OCI-LY3 (cell line): ENCODE results near the gene SULT1A3.
A peak's percentile ranks its signal among the peaks of the same experiment; 100 is the strongest.

Experiments used
- H2AFZ ChIP-seq: fragments of 200-600, 300-600 bp; shearing (Covaris generic); 2 replicates; pipeline ENCODE4 v1.6.0; 2014; ENCODE audit warnings: antibody characterized with exemption, low read depth, low read length
- H3K27ac ChIP-seq: fragments of 200-600, 300-600 bp; sonication (generic); 2 replicates; pipeline ENCODE4 v1.5.1; 2014; ENCODE audit warnings: mild to moderate bottlenecking, low read length, moderate library complexity, mixed read lengths
- H3K27me3 ChIP-seq: fragments of 200-600, 300-600 bp; sonication (generic); 2 replicates; pipeline ENCODE4 v1.6.1; 2014; ENCODE audit warnings: low read depth, low read length, mixed read lengths
- H3K36me3 ChIP-seq: fragments of 200-600, 300-600 bp; sonication (generic); replicated peaks from 2 replicates; pipeline ENCODE3; 2014; ENCODE audit warnings: low read depth, low read length, mixed read lengths
- H3K4me1 ChIP-seq: fragments of 300-600, 200-600 bp; sonication (generic); 2 replicates; pipeline ENCODE4 v1.6.1; 2014; ENCODE audit warnings: low read length, mixed read lengths
- H3K4me2 ChIP-seq: fragments of 200-600, 300-600 bp; sonication (generic); 2 replicates; pipeline ENCODE4 v1.6.1; 2014; ENCODE audit warnings: low read length, mixed read lengths
- H3K4me3 ChIP-seq: fragments of 300-600, 200-600 bp; sonication (generic); 2 replicates; pipeline ENCODE4 v1.5.1; 2014; ENCODE audit warnings: antibody characterized with exemption, mild to moderate bottlenecking, low read length, moderate library complexity
- H3K79me2 ChIP-seq: fragments of 300-600, 200-600 bp; shearing (Covaris generic); 2 replicates; pipeline ENCODE4 v1.6.1; 2014; ENCODE audit warnings: mild to moderate bottlenecking, low read length, mixed read lengths
- H3K9ac ChIP-seq: fragments of 300-600, 200-600 bp; shearing (Covaris generic); 2 replicates; pipeline ENCODE4 v1.6.0; 2014; ENCODE audit warnings: mild to moderate bottlenecking, low read length, moderate library complexity
- H3K9me3 ChIP-seq: fragments of 200-600, 300-600 bp; shearing (Covaris generic); 2 replicates; pipeline ENCODE4 v1.6.1; 2014; ENCODE audit warnings: low read length, mixed read lengths; ENCODE audit not compliant: insufficient read depth
- H4K20me1 ChIP-seq: fragments of 200-600, 300-600 bp; sonication (generic); 2 replicates; pipeline ENCODE4 v1.6.1; 2016; ENCODE audit warnings: low read length, mixed read lengths; ENCODE audit not compliant: insufficient read depth
- EZH2phosphoT487 ChIP-seq: fragments of 200-600 bp; shearing (Covaris generic); IDR thresholded peaks from 2 replicates; pipeline ENCODE4 v1.6.1; 2018; ENCODE audit warnings: antibody characterized with exemption, mixed run types, low read depth
- TF ChIP-seq, protein P1 (sequence below): fragments of 200-600, 300-600 bp; sonication (generic); IDR thresholded peaks from 2 replicates; pipeline ENCODE4 v1.5.1; 2014; ENCODE audit warnings: antibody characterized with exemption, low read length, low read depth

SULT1A3 gene

DNA sequence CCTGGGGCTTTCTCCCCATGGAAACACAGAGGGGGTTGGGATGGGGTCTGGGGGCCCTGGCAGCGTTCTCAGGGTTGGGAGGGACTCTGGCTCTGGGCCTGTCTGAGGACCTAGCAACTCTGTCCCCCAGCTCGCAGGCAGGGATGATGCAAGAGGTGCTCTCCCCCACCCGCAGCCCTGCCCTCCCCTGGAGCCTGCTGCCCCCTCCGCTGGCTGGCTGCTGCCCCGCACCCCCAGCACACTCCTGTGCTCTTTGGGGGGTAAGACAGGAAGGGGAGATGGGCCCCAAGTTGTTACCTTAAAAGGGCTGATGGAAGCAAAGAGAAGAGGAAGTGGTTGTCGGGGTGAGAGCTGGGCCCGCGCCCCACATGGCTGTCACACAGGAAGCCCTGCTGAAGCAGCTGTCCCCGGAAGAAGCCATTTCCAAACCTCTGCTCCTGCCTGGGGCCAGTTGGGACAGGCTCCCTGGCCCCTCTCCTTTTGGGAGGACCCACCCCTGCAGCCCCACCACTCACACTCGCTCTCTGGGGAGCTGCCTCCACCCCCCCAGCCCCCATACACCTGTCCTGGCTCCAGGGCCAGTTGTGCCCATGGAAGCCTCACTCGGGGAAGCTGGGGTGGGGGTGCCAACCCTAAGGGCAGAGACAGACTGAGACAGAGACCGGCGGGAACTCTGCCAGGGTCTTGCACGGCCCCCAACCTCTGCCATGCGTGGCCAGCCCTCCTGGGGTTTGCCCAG lies 13.2 kb upstream of the SULT1A3 start:
- Histone ChIP-seq H3K9ac (peak overlapping the region; percentile 100), H3K36me3 (peaks cover 41% of the 10 kb centered on the region), H3K27ac (peak overlapping the region; percentile 96), H3K4me1 (peaks cover 46% of the 10 kb centered on the region), H3K9me3 (no peaks in the 10 kb centered on the region), H2AFZ (no peak overlapping the region), H3K4me2 (peak overlapping the region; percentile 100), H3K4me3 (peak overlapping the region; percentile 94), H3K79me2 (peaks cover 57% of the 10 kb centered on the region), H4K20me1 (peaks cover 5% of the 10 kb centered on the region), H3K27me3 (no peaks in the 10 kb centered on the region)
- no peak for TF ChIP-seq EZH2phosphoT487
- TF ChIP-seq, protein P1, sequence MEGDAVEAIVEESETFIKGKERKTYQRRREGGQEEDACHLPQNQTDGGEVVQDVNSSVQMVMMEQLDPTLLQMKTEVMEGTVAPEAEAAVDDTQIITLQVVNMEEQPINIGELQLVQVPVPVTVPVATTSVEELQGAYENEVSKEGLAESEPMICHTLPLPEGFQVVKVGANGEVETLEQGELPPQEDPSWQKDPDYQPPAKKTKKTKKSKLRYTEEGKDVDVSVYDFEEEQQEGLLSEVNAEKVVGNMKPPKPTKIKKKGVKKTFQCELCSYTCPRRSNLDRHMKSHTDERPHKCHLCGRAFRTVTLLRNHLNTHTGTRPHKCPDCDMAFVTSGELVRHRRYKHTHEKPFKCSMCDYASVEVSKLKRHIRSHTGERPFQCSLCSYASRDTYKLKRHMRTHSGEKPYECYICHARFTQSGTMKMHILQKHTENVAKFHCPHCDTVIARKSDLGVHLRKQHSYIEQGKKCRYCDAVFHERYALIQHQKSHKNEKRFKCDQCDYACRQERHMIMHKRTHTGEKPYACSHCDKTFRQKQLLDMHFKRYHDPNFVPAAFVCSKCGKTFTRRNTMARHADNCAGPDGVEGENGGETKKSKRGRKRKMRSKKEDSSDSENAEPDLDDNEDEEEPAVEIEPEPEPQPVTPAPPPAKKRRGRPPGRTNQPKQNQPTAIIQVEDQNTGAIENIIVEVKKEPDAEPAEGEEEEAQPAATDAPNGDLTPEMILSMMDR, result no peak

DNA sequence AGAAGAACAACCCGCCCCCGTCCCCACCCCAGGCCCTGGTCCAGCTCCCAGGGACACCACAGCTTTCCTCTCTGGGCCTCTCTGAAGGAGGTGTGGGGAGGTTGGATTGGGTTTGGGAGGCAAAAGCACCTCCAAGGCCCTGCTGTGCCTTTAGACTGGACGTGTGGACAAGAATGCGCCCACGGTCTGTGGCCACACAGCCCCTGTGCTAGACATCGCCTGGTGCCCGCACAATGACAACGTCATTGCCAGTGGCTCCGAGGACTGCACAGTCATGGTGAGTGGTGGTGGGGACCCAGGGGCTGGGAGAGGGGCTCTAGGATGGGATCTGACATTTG lies 12.6 kb upstream of the SULT1A3 start:
- TF ChIP-seq, protein P1, result no peak
- no peak for TF ChIP-seq EZH2phosphoT487
- H2AFZ ChIP-seq, result no peak overlapping the region
- no peaks in the 10 kb centered on the region for H3K9me3 ChIP-seq
- H3K9ac ChIP-seq, result peak overlapping the region; percentile 100
- peak overlapping the region; percentile 94 for H3K4me3 ChIP-seq
- H3K79me2 ChIP-seq, result peaks cover 57% of the 10 kb centered on the region
- no peaks in the 10 kb centered on the region for H3K27me3 ChIP-seq
- H3K36me3 ChIP-seq, result peaks cover 41% of the 10 kb centered on the region
- peak overlapping the region; percentile 96 for H3K27ac ChIP-seq
- H3K4me2 ChIP-seq, result peak overlapping the region; percentile 100
- H4K20me1 ChIP-seq, result peaks cover 5% of the 10 kb centered on the region
- peaks cover 46% of the 10 kb centered on the region for H3K4me1 ChIP-seq

DNA sequence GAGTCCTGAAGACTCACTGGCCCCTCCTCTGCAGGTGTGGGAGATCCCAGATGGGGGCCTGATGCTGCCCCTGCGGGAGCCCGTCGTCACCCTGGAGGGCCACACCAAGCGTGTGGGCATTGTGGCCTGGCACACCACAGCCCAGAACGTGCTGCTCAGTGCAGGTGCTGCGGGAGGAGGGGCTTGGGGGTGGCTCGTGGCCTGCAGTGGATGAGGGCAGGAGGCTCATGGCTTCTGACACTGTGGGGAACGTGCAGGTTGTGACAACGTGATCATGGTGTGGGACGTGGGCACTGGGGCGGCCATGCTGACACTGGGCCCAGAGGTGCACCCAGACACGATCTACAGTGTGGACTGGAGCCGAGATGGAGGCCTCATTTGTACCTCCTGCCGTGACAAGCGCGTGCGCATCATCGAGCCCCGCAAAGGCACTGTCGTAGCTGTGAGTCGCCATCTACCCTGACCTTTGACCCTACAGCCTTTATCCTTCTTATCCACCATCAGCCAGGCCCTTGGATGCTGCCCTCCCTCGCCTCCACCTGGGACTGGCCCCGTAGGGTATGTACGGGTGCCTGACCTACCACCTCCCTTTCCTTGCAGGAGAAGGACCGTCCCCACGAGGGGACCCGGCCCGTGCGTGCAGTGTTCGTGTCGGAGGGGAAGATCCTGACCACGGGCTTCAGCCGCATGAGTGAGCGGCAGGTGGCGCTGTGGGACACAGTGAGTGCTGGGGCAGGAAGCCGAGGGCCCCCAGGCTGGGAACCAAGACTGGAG lies 12.1 kb upstream of the SULT1A3 start:
- H2AFZ ChIP-seq, result no peak overlapping the region
- peak overlapping the region; percentile 100 for H3K9ac ChIP-seq
- H3K79me2 ChIP-seq, result peaks cover 57% of the 10 kb centered on the region
- no peak for TF ChIP-seq EZH2phosphoT487
- TF ChIP-seq, protein P1, result peak; percentile 81
- H3K36me3 ChIP-seq, result peaks cover 41% of the 10 kb centered on the region
- H3K4me2 ChIP-seq, result peak overlapping the region; percentile 100
- peaks cover 45% of the 10 kb centered on the region for H3K4me1 ChIP-seq
- peak overlapping the region; percentile 94 for H3K4me3 ChIP-seq
- peak overlapping the region; percentile 96 for H3K27ac ChIP-seq
- H4K20me1 ChIP-seq, result peaks cover 5% of the 10 kb centered on the region
- H3K27me3 ChIP-seq, result no peaks in the 10 kb centered on the region
- no peaks in the 10 kb centered on the region for H3K9me3 ChIP-seq

GRCh38 chr16:30187556-30187865 lies 11.5 kb upstream of the SULT1A3 start:
- H3K4me2 ChIP-seq, result peak overlapping the region; percentile 100
- peak overlapping the region; percentile 100; the same call in 1 of the 2 replicates for H3K9ac ChIP-seq
- H3K79me2 ChIP-seq, result peaks cover 55% of the 10 kb centered on the region
- H3K4me1 ChIP-seq, result peaks cover 40% of the 10 kb centered on the region
- no peaks in the 10 kb centered on the region for H3K27me3 ChIP-seq
- no peaks in the 10 kb centered on the region for H3K9me3 ChIP-seq
- no peak for TF ChIP-seq EZH2phosphoT487
- TF ChIP-seq, protein P1, result no peak
- peak overlapping the region; percentile 94; the same call in 1 of the 2 replicates for H3K4me3 ChIP-seq
- no peak overlapping the region for H2AFZ ChIP-seq
- peaks cover 5% of the 10 kb centered on the region for H4K20me1 ChIP-seq
- peaks cover 41% of the 10 kb centered on the region for H3K36me3 ChIP-seq
- peak overlapping the region; percentile 96 for H3K27ac ChIP-seq
